ENCODE measurements around the gene RORC. TPM values are rescaled to one million over a fixed set of nuclear protein-coding genes. Genes with fewer than 3 reads are reported as not detected.
A peak's percentile ranks its signal among the peaks of the same experiment; 100 is the strongest.
"Not testable (repeated sequence)": the region's sequence is repeated elsewhere in the genome, so short reads cannot be mapped to it uniquely, and the experiment has no call there.

Gene RORC
- total RNA-seq, 2 experiments from 2014 or later = 3.8 to 3.9 TPM

DNA sequence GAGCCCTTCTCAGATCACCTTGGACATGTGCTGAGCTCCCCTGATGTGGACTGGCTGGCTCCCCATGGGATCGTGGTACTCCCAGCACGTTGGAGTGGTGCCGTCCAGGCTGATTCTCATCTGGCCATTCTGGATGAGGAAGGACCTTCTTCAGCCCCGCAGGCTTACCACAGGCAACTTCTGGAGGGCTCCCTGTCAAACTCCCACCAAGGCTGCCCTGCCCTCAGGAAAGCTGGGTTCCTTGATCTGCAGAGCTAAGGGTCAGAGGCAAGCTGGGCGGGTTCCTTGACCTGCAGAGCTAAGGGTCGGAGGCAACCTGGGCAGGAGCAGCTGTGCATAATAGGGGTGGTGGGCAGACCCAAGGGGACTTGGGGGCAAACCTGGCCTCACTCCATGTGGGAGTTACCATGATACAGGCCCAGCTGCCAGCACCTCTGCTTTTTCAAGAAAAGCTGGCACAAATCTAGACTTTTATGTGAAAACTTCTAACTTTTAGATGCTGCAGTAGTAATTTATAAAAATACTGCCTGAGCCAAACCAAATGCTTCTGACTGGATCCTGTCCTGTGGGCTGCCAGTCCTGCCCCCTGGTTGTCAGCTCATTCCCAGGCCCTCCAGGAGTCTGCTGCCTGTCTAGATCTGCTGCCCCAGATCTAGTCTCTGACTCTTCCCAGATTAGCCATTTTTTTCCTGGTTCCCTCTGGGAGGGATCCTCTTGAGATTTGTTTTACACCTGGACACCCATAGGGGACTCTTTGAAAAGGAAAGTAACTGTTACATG, 27.5 kb upstream of the RORC start:
- Mint-ChIP-seq H3K27me3 (no peaks in the 10 kb centered on the region), H3K27ac (no peak overlapping the region), H3K4me1 (no peaks in the 10 kb centered on the region), H3K9me3 (ENCODE audit: low read depth) (no peaks in the 10 kb centered on the region), H3K4me3 (no peak overlapping the region), H3K36me3 (ENCODE audit: low read depth) (no peaks in the 10 kb centered on the region)
- intact Hi-C loops (cut with DNase I, micrococcal nuclease) = no loop called here
- no peak for ATAC-seq
- no peak for DNase-seq
- POLR2A ChIA-PET = no interaction called here
- CTCF ChIA-PET = interaction anchor here (0.7 to 1.6 kb wide), 7 partner anchors 10 to 265 kb away, joined by 3 to 5 read pairs (median 4); no protein-coding TSS in a partner anchor

DNA sequence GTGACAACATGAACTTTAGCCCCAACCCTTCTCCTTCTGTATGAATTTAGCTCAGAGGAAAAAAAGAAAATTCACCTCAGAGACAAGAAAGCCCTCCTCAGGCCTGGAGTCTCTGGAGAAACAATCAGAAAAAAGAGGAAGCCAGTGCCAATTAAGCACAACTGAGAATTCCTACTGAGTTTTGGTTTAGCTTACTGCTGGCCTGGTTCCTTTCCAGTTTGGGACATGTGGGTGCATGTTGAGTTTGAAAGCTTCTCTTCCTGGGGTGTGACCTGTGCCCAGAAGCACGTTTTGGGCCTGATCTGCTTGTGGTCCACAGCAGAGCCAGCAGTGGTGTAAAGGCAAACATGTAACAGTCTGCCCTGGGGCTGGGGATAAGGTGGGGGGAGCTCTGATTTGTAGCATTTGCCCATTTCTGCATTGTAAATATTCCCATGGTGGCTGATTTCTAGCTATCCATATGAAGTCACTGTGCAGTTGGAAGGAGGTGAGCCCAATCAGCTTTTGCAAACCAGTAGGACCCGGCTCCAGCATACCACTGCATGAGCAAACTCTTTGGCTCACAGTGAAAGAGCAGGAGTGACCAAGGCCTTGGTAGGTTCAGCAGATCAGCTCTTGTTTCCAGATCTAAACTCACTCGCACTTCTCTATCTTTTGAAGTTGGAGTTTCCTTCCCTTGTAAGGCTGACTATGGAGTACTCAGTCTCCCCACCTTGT, 26.6 kb upstream of the RORC start:
- Mint-ChIP-seq H3K9me3 (ENCODE audit: low read depth) (no peaks in the 10 kb centered on the region), H3K27ac (peak overlapping the region; percentile 34), H3K4me3 (no peak overlapping the region), H3K27me3 (no peaks in the 10 kb centered on the region), H3K36me3 (ENCODE audit: low read depth) (no peaks in the 10 kb centered on the region), H3K4me1 (no peaks in the 10 kb centered on the region)
- DNase-seq (no peak), ATAC-seq (no peak)
- ChIA-PET CTCF (interaction anchor here (0.6 to 1.6 kb wide), 5 partner anchors 22 to 601 kb away, joined by 3 to 5 read pairs (median 4); no protein-coding TSS in a partner anchor), POLR2A (no interaction called here)
- intact Hi-C loops (cut with DNase I, micrococcal nuclease) = no loop called here

- intact Hi-C loops (cut with DNase I, micrococcal nuclease) = no loop called here
- Mint-ChIP-seq H3K27ac (no peak overlapping the region), H3K4me3 (no peak overlapping the region), H3K9me3 (ENCODE audit: low read depth) (no peaks in the 10 kb centered on the region), H3K36me3 (ENCODE audit: low read depth) (peaks cover 1% of the 10 kb centered on the region), H3K4me1 (no peaks in the 10 kb centered on the region), H3K27me3 (no peaks in the 10 kb centered on the region)
- POLR2A ChIA-PET = interaction anchor here (0.6 kb wide), 1 partner anchor 37 kb away, joined by 3 read pairs; no protein-coding TSS in a partner anchor
- DNase-seq (no peak), ATAC-seq (no peak)
- CTCF ChIA-PET = interaction anchor here (0.6 to 0.7 kb wide), 2 partner anchors 21 to 25 kb away, joined by 3 to 4 read pairs; no protein-coding TSS in a partner anchor
Measured at GRCh38 chr1:151855933-151856332, 24.3 kb upstream of the RORC start.

DNA sequence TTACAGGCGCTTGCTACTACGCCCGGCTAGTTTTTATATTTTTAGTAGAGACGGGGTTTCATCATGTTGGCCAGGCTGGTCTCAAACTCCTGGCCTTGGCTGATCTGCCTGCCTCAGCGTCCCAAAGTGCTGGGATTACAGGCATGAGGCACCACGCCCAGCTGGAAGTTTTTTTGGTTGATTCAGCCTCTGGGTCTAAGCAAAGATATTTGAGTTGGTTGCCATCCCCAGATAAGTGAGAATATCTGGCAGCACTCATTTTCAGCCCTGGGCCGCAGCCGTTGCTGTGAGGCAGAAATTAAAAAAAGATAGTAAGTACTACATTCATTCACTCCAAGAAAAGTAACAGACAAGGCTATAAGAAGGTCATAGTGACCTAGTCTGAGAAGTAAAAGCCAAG, 23.9 kb upstream of the RORC start:
- H3K4me3 Mint-ChIP-seq; H3K27me3 Mint-ChIP-seq; ATAC-seq; H3K36me3 Mint-ChIP-seq (ENCODE audit: low read depth); H3K9me3 Mint-ChIP-seq (ENCODE audit: low read depth); H3K4me1 Mint-ChIP-seq; intact Hi-C loops (cut with DNase I, micrococcal nuclease); DNase-seq; H3K27ac Mint-ChIP-seq: not testable (repeated sequence)
- CTCF ChIA-PET = interaction anchor here (0.6 to 0.7 kb wide), 2 partner anchors 20 to 26 kb away, joined by 3 to 4 read pairs; no protein-coding TSS in a partner anchor
- POLR2A ChIA-PET = interaction anchor here (0.6 kb wide), 1 partner anchor 38 kb away, joined by 3 read pairs; no protein-coding TSS in a partner anchor

GRCh38 chr1:151854658-151855057, 23.1 kb upstream of the RORC start:
- no peak overlapping the region for H3K27ac Mint-ChIP-seq
- DNase-seq (no peak), ATAC-seq (no peak)
- no peaks in the 10 kb centered on the region for H3K27me3 Mint-ChIP-seq
- H3K4me3 Mint-ChIP-seq = no peak overlapping the region
- H3K36me3 Mint-ChIP-seq (ENCODE audit: low read depth) = peaks cover 9% of the 10 kb centered on the region
- no peaks in the 10 kb centered on the region for H3K4me1 Mint-ChIP-seq
- CTCF ChIA-PET = no interaction called here
- POLR2A ChIA-PET = no interaction called here
- no peaks in the 10 kb centered on the region for H3K9me3 Mint-ChIP-seq (ENCODE audit: low read depth)
- intact Hi-C loops (cut with DNase I, micrococcal nuclease) = no loop called here

- ATAC-seq (no peak), DNase-seq (no peak)
- POLR2A ChIA-PET = no interaction called here
- CTCF ChIA-PET = interaction anchor here (0.7 to 0.8 kb wide), 2 partner anchors 32 to 64 kb away, joined by 3 read pairs; no protein-coding TSS in a partner anchor
- intact Hi-C loops (cut with DNase I, micrococcal nuclease) = no loop called here
- H3K4me3 Mint-ChIP-seq = no peak within 1 kb of the TSS
- H3K27ac Mint-ChIP-seq = no peak within 1 kb of the TSS
- H3K9me3 Mint-ChIP-seq (ENCODE audit: low read depth) = no peaks in the 10 kb centered on the region
- peaks cover 12% of the 10 kb centered on the region for H3K4me1 Mint-ChIP-seq
- H3K36me3 Mint-ChIP-seq (ENCODE audit: low read depth) = peaks cover 13% of the 10 kb centered on the region
- H3K27me3 Mint-ChIP-seq = no peaks in the 10 kb centered on the region
Measured at GRCh38 chr1:151853411-151853943, 21.9 kb upstream of the RORC start, which contains the start of gene THEM5. Gene THEM5 (minus strand): TSS chr1:151853712. CDS start chr1:151853565, 147 bp downstream.

GRCh38 chr1:151852733-151853132, 21.1 kb upstream of the RORC start:
- POLR2A ChIA-PET = no interaction called here
- H3K9me3 Mint-ChIP-seq (ENCODE audit: low read depth) = no peaks in the 10 kb centered on the region
- no peak for ATAC-seq
- no peak overlapping the region for H3K27ac Mint-ChIP-seq
- intact Hi-C loops (cut with DNase I, micrococcal nuclease) = no loop called here
- no peaks in the 10 kb centered on the region for H3K27me3 Mint-ChIP-seq
- peaks cover 13% of the 10 kb centered on the region for H3K36me3 Mint-ChIP-seq (ENCODE audit: low read depth)
- no peak overlapping the region for H3K4me3 Mint-ChIP-seq
- CTCF ChIA-PET = interaction anchor here (0.8 kb wide), 1 partner anchor 64 kb away, joined by 3 read pairs; no protein-coding TSS in a partner anchor
- peaks cover 18% of the 10 kb centered on the region for H3K4me1 Mint-ChIP-seq
- no peak for DNase-seq

DNA sequence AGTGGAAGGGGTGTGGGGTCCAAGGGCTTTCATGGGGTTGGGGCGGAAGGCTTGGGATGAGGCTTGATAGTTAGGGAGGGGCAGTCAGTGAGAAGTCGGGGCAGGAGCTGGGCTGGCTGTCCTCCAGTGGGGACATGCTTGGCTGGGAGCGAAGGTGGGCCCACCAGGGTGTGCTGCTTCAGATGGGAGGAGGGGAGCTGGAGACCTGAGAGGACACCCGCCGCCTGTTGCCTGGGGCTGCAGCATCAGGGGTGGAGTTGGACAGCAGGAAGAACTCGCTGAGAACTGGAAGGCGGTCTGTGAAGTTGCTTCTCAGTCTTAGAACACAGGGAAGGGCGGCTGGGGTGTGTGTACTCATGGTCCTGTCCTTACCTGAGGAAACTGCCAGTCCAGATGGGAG, 20.3 kb upstream of the RORC start:
- ATAC-seq (no peak), DNase-seq (no peak)
- CTCF ChIA-PET = no interaction called here
- intact Hi-C loops (cut with DNase I, micrococcal nuclease) = no loop called here
- H3K4me3 Mint-ChIP-seq = no peak overlapping the region
- POLR2A ChIA-PET = no interaction called here
- H3K9me3 Mint-ChIP-seq (ENCODE audit: low read depth) = no peaks in the 10 kb centered on the region
- H3K36me3 Mint-ChIP-seq (ENCODE audit: low read depth) = peaks cover 13% of the 10 kb centered on the region
- peak overlapping the region; percentile 2 for H3K27ac Mint-ChIP-seq
- peaks cover 23% of the 10 kb centered on the region for H3K4me1 Mint-ChIP-seq
- no peaks in the 10 kb centered on the region for H3K27me3 Mint-ChIP-seq

DNA sequence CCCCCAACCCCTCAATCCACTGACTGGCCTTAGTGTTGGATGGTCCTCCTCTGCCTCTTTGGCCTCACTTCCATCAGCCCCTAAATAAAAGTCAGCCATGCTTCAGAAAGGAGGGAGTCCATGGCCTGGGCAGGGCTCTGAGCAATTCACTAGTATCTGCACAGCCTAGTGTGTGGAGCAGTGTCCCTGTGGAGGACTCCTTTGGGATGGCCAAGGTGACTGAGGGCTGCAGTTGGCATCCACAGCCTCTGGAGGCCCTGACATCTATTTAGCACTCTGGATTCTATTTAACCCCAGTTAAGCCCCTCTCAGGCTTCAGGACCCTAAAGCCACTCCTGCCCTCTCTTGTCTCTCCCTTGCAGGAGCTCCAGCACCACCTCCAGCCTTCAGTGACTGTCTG, 18.3 kb upstream of the RORC start:
- ATAC-seq (no peak), DNase-seq (no peak)
- Mint-ChIP-seq H3K4me3 (no peak overlapping the region), H3K27me3 (no peaks in the 10 kb centered on the region), H3K4me1 (peaks cover 34% of the 10 kb centered on the region), H3K36me3 (ENCODE audit: low read depth) (peaks cover 29% of the 10 kb centered on the region), H3K27ac (peak overlapping the region; percentile 85), H3K9me3 (ENCODE audit: low read depth) (no peaks in the 10 kb centered on the region)
- intact Hi-C loops (cut with DNase I, micrococcal nuclease) = loop anchor here in 1 of 2 experiments (5.0 kb wide), 1 partner anchor 92 kb away; no protein-coding TSS in a partner anchor
- ChIA-PET POLR2A (no interaction called here), CTCF (no interaction called here)

DNA sequence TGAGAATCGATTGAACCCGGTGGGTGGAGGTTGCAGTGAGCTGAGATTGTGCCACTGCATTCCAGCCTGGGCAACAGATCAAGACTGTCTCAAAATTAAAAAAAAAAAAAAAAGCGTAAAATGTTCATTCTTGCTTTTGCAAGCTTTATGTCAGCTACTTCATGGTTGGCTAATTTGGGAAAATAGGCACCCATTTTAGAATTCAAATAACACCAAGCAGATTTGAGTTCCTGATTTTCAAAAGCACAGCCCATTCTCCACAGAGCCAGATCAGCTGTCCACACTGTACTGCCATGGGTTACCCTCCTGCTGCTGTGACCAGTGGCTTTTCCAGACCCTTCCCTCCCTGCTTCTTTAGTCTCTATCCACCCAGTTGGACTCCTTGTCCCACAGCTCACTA, 17.5 kb upstream of the RORC start:
- no peaks in the 10 kb centered on the region for H3K9me3 Mint-ChIP-seq (ENCODE audit: low read depth)
- ATAC-seq = no peak
- DNase-seq = no peak
- peaks cover 34% of the 10 kb centered on the region for H3K4me1 Mint-ChIP-seq
- H3K36me3 Mint-ChIP-seq (ENCODE audit: low read depth) = peaks cover 35% of the 10 kb centered on the region
- no peaks in the 10 kb centered on the region for H3K27me3 Mint-ChIP-seq
- ChIA-PET CTCF (interaction anchor here (0.6 to 3.2 kb wide), 6 partner anchors 9 to 151 kb away, joined by 3 to 18 read pairs (median 4); partner anchors contain the start of genes C2CD4D and MRPL9), POLR2A (interaction anchor here (0.6 kb wide), 1 partner anchor 56 kb away, joined by 3 read pairs; no protein-coding TSS in a partner anchor)
- intact Hi-C loops (cut with DNase I, micrococcal nuclease) = loop anchor here in 1 of 2 experiments (5.0 kb wide), 1 partner anchor 93 kb away; no protein-coding TSS in a partner anchor
- no peak overlapping the region for H3K4me3 Mint-ChIP-seq
- peak overlapping the region; percentile 85 for H3K27ac Mint-ChIP-seq

Data from activated CD4-positive, alpha-beta T cell treated with anti-CD3 and anti-CD28 coated beads for 36 hours (primary cell).